Urinary bladder (tissue), 4 donors: Measurements from ENCODE around the gene ANKRD12. TPM values are rescaled to one million over a fixed set of nuclear protein-coding genes. Genes with fewer than 3 reads are reported as not detected.

Source experiments
- DNase-seq: peaks from one replicate; pipeline ENCODE4 v3.0.0-alpha.2; 2015; ENCODE audit errors: extremely low spot score
- H3K27ac ChIP-seq: one replicate; pipeline ENCODE4 v1.5.1; 2013; ENCODE audit warnings: low read depth, mild to moderate bottlenecking, moderate library complexity
- H3K36me3 ChIP-seq: one replicate; pipeline ENCODE4 v1.6.1; 2013; ENCODE audit warnings: mild to moderate bottlenecking, moderate library complexity; ENCODE audit not compliant: insufficient read depth
- H3K4me1 ChIP-seq: one replicate; pipeline ENCODE4 v1.6.1; 2013; ENCODE audit warnings: mild to moderate bottlenecking, moderate library complexity; ENCODE audit not compliant: insufficient read depth
- H3K4me3 ChIP-seq: one replicate; pipeline ENCODE4 v1.5.1; 2013; ENCODE audit warnings: low read depth, low read length
- WGBS: extraction: QIAGEN DNeasy Blood & Tissue Kit; methylation state at CpG from one replicate; pipeline ENCODE4 v1.1.7; 2013; 5-methylcytosine and 5-hydroxymethylcytosine counted together
- polyA plus RNA-seq: library from polyadenylated mRNA; stranded (reverse); fragments of 200-250 nt; gene quantifications from one replicate; pipeline ENCODE4 v1.2.3, GENCODE V29; 2013
- total RNA-seq: library from RNA; depleted of rRNA; stranded (reverse); fragments of >200 nt; gene quantifications from one replicate; pipeline ENCODE4 v1.2.3, GENCODE V29; 2014
- donor health status: healthy with polysubstance abuse.
- donor health status: healthy.

ANKRD12 gene
- total and polyA plus RNA-seq, 2 donors, result 12.5 to 65.9 TPM

GRCh38 chr18:9117980-9118841 lies 18.4 kb upstream of the ANKRD12 start:
- Histone ChIP-seq H3K4me1 (no peaks in the 10 kb centered on the region), H3K36me3 (no peaks in the 10 kb centered on the region), H3K4me3 (no peak overlapping the region), H3K27ac (peak overlapping the region; percentile 38)
- WGBS, result 28% methylated on average over 5 of the region's 5 CpGs
- DNase-seq, result no peak

DNA sequence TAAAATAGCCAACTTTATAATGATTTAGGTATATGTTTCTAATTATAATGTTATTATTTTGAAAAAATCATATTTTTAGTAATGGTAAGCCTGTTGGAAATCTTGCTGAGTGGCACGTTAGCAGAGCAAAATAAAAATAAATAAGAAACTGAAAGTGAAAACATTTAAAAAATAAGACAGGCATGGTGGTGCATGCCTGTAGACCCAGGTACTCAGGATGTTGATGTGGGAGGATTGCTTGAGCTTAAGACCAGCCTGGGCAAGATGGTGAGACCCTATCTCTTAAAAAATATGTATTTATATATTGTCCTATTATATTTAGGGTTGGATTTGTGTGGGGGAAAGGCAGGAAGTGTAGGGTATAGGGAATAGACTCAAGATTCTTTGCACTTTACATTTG lies 15.8 kb upstream of the ANKRD12 start:
- WGBS, result 51% methylated on average over 1 of the region's 1 CpG
- Histone ChIP-seq H3K27ac (no peak overlapping the region), H3K36me3 (no peaks in the 10 kb centered on the region), H3K4me1 (no peaks in the 10 kb centered on the region), H3K4me3 (no peak overlapping the region)
- DNase-seq, result no peak

DNA sequence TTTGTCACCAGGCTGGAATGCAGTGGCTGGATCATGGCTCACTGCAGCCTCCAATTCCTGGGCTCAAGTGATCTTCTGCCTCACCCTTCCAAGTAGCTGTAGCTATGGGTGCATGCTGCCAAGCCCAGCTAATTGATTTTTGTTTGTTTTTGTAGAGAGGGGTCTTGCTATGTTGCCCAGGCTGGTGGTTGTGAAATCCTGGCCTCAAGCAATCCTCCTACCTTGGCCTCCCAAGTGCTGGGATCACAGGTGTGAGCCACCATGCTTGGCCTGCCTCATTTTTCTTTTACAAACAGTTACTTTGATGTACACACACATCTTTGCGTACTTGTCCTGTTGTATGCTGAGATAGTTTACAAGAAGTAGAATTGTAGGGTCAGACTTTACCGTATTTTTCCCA lies 13.1 kb upstream of the ANKRD12 start:
- WGBS, result 99% methylated on average over 2 of the region's 2 CpGs
- DNase-seq, result no peak
- Histone ChIP-seq H3K4me3 (no peak overlapping the region), H3K36me3 (no peaks in the 10 kb centered on the region), H3K27ac (no peak overlapping the region), H3K4me1 (no peaks in the 10 kb centered on the region)

DNA sequence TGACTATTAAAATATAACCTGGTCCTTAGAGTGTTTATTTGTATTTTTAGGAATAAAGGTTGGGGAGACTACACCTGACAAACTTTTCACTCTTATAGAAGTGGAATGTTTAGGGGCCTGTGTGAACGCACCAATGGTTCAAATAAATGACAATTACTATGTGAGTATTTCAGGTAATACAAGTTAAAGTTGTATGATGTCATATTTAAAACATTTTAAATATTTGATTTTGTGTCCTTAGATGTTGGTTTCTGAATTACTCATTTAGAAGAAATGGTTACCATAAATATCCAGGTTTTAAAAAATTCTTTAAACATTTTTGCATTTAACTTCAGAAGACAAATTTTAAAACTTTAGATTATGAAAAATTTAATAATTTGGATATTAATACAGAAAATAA lies 11.8 kb upstream of the ANKRD12 start:
- WGBS, result 93% methylated on average over 1 of the region's 1 CpG
- no peaks in the 10 kb centered on the region for H3K4me1 ChIP-seq
- H3K4me3 ChIP-seq, result no peak overlapping the region
- DNase-seq, result no peak
- no peaks in the 10 kb centered on the region for H3K36me3 ChIP-seq
- H3K27ac ChIP-seq, result no peak overlapping the region

DNA sequence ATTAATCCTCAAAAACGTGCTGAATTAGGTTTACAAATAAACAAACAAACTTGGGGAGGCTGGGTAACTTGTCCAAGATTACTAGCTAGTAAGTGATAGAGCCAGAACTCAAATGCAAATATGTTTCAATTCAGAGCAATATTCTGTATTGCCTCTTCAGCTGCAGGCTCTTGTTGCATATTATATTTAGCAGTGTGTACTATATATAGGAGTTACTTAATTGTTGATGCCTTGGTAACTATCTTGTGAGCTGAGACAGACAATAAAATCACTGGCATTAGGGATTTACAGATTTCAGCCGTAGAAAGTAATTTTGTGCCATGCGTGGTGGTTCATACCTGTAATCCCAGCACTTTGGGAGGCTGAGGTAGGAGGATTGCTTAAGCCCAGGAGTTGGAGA lies 10.2 kb upstream of the ANKRD12 start:
- 54% methylated on average over 3 of the region's 3 CpGs for WGBS
- H3K4me3 ChIP-seq, result no peak overlapping the region
- H3K4me1 ChIP-seq, result no peaks in the 10 kb centered on the region
- no peak for DNase-seq
- peaks cover 3% of the 10 kb centered on the region for H3K36me3 ChIP-seq
- H3K27ac ChIP-seq, result no peak overlapping the region

DNA sequence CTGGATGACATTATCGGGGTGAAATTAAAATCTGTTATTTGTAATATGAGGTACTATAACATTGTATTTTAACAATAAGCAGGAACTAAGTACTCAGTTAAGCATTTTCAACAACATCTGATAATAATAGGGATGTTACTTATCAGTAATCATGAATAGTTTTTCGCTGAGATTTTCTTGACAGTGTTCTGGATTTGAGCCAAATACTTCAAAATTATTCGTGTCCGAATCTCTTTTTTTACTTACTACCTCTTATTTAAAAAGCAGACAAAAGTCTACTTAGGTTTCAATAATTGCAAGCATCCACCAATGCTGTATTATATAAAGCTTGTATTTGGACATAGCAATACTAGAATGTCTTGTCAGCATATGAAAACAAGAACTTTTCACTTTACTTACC lies 6.4 kb upstream of the ANKRD12 start:
- 80% methylated on average over 4 of the region's 4 CpGs for WGBS
- Histone ChIP-seq H3K4me3 (no peak overlapping the region), H3K27ac (no peak overlapping the region), H3K4me1 (no peaks in the 10 kb centered on the region), H3K36me3 (peaks cover 7% of the 10 kb centered on the region)
- no peak for DNase-seq

- no peak overlapping the region for H3K4me3 ChIP-seq
- peaks cover 7% of the 10 kb centered on the region for H3K36me3 ChIP-seq
- DNase-seq, result no peak
- WGBS, result 76% methylated on average over 2 of the region's 2 CpGs
- H3K4me1 ChIP-seq, result no peaks in the 10 kb centered on the region
- H3K27ac ChIP-seq, result no peak overlapping the region
Measured at GRCh38 chr18:9130806-9131205, 5.8 kb upstream of the ANKRD12 start.

- H3K36me3 ChIP-seq, result peaks cover 7% of the 10 kb centered on the region
- no peak overlapping the region for H3K27ac ChIP-seq
- no peaks in the 10 kb centered on the region for H3K4me1 ChIP-seq
- WGBS, result 97% methylated on average over 4 of the region's 4 CpGs
- H3K4me3 ChIP-seq, result no peak overlapping the region
- no peak for DNase-seq
Measured at GRCh38 chr18:9132628-9133027, 4.0 kb upstream of the ANKRD12 start.

DNA sequence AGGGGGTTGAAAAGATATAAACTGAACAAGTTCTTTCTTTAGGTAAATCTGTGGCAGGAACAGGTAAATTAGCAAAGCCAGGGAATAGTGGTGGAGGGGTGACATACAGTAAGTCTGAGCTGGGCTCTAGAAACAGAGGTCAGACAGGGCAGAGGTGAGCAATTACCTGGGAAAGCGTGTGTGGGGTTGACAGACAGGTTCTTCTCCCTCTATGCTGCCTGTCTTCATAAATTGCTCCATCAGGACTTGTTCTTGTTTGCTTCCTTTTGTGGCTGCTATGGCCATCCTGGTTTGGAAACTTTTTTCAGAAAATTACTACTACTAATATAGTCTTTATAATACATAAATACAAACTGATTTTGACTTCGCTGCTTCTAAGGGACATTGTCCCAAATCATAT lies 3.4 kb upstream of the ANKRD12 start:
- Histone ChIP-seq H3K4me3 (no peak overlapping the region), H3K36me3 (peaks cover 7% of the 10 kb centered on the region), H3K4me1 (no peaks in the 10 kb centered on the region), H3K27ac (no peak overlapping the region)
- 91% methylated on average over 2 of the region's 2 CpGs for WGBS
- DNase-seq, result no peak

- 65% methylated on average over 12 of the region's 12 CpGs for WGBS
- H3K36me3 ChIP-seq, result peaks cover 7% of the 10 kb centered on the region
- DNase-seq, result no peak
- H3K4me3 ChIP-seq, result peak overlapping the region; percentile 71
- peak overlapping the region; percentile 96 for H3K27ac ChIP-seq
- no peaks in the 10 kb centered on the region for H3K4me1 ChIP-seq
Measured at GRCh38 chr18:9135081-9135911, 1.3 kb upstream of the ANKRD12 start.

GRCh38 chr18:9135912-9136314 lies 668 bp upstream of the ANKRD12 start:
- Histone ChIP-seq H3K4me3 (peak overlapping the region; percentile 71), H3K4me1 (no peaks in the 10 kb centered on the region), H3K27ac (peak overlapping the region; percentile 96), H3K36me3 (peaks cover 4% of the 10 kb centered on the region)
- DNase-seq, result no peak
- under 1% methylated on average over 33 of the region's 33 CpGs for WGBS

DNA sequence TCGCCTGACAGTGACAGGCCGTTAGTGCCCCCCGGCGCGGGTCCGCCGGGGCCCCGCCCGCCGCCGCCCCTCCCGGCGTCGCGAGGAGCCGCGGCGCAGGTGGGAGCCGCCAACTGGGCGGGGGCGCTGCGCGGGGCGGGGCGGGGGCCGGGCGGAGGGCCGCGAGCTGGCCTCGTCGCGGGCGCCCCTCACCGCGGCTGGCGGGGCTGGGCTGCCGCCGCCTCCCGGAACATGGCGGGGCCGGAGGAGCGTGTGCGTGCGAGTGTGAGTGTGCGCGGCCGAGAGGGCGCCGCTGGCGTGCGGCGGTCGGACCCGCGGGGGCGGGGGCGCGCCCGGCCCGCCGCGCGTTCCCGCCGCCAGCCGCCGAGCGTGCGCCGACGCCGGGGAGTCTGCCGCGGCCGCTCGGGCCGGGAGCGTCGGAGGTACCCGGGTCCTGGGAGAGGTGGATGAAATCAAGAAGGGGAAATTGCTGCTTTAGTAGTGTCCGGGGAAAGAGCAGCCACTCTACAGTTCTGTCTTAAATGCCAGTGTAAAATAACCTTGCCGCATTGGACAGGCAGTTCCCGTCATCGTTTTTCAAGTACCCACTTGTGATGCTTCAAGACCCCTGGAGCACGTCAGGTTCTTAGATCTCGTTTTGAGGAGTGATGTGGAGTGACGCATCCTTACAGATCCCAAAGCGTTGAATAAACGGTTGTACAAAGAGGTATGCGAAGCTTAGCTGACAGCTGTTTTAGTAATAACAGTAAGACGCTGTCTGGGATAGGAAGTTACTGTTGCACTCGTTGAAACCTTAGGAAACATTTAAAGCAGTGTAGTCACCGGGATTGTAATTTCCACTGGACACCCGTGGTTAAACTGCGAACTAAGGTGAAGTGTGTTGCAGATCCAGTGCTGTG lies 836 bp downstream of the ANKRD12 start:
- Histone ChIP-seq H3K36me3 (peaks cover 2% of the 10 kb centered on the region), H3K27ac (peak overlapping the region; percentile 100), H3K4me3 (peak overlapping the region; percentile 98), H3K4me1 (no peaks in the 10 kb centered on the region)
- peak; percentile 21 for DNase-seq
- WGBS, result under 1% methylated on average over 95 of the region's 95 CpGs

GRCh38 chr18:9139400-9140039 lies 2.9 kb downstream of the ANKRD12 start:
- Histone ChIP-seq H3K4me3 (no peak overlapping the region), H3K36me3 (peaks cover 1% of the 10 kb centered on the region), H3K27ac (no peak overlapping the region), H3K4me1 (no peaks in the 10 kb centered on the region)
- no peak for DNase-seq
- 63% methylated on average over 7 of the region's 7 CpGs for WGBS
